A549 (cell line): Measurements from ENCODE around the gene ACTR6. TPM values are rescaled to one million over a fixed set of nuclear protein-coding genes. Genes with fewer than 3 reads are reported as not detected.

Source experiments
- ATAC-seq, 2 experiments: fragments of 200-7000 bp in 1 of 2; fragments of >200 bp in 1 of 2; cut with Nextera tagmentation in 1 of 2; cut with Tn5 transposase in 1 of 2; 3 replicates each; pipeline versions ENCODE4 v1.8.0 to v1.9.1; 2018 to 2020; ENCODE audit warnings: mild to moderate bottlenecking in 1 of 2, moderate library complexity in 1 of 2
- CTCF ChIA-PET: fragments of 300-600 bp; sonication (Branson Sonifier 250); formaldehyde crosslinking; extraction: SDS; loops from one replicate; lab custom pipeline; 2021; ENCODE audit warnings: antibody characterized with exemption, inconsistent platforms; lab: Yijun Ruan, JAX
- POLR2A ChIA-PET: fragments of 350-600 bp; formaldehyde crosslinking; extraction: SDS; loops from one replicate; lab custom pipeline; 2021; ENCODE audit warnings: antibody characterized with exemption, inconsistent platforms; lab: Yijun Ruan, JAX
- DNase-seq, 2 experiments: peaks; one replicate each; pipeline versions ENCODE4 v3.0.0 to v3.0.0-alpha.2; 2011 to 2016; ENCODE audit warnings: low read depth in 1 of 2, low spot score in 1 of 2
- FAIRE-seq: peaks from 2 replicates; lab custom pipeline; 2011; peaks lifted over from hg19 to GRCh38; lab: Jason Lieb, UNC
- H3K27ac ChIP-seq, 2 experiments: fragments of >200 bp; sonication (Bioruptor Twin); formaldehyde crosslinking; 3 replicates each; pipeline ENCODE4 v1.5.1; 2016 to 2017
- H3K4me1 ChIP-seq: fragments of >200 bp; sonication (Bioruptor Twin); formaldehyde crosslinking; 3 replicates; pipeline ENCODE4 v1.6.1; 2016
- H3K4me2 ChIP-seq: fragments of >200 bp; sonication (Bioruptor Twin); formaldehyde crosslinking; 3 replicates; pipeline ENCODE4 v1.6.1; 2016
- H3K4me3 ChIP-seq: fragments of >200 bp; sonication (Bioruptor Twin); formaldehyde crosslinking; 3 replicates; pipeline ENCODE4 v1.5.1; 2016
- H3K9me3 ChIP-seq: fragments of >200 bp; sonication (Bioruptor Twin); formaldehyde crosslinking; 3 replicates; pipeline ENCODE4 v1.6.1; 2016
- CEBPB ChIP-seq, 2 experiments: fragments of >200 bp in 1 of 2; sonication (Bioruptor Twin) in 1 of 2; formaldehyde crosslinking in 1 of 2; IDR thresholded peaks; 2 replicates each; pipeline ENCODE4 v1.6.1; 2012 to 2016
- EHF ChIP-seq: fragments of 250-450 bp; sonication (Bioruptor Pico); IDR thresholded peaks from 2 replicates; pipeline ENCODE4 v1.5.0; 2020; ENCODE audit warnings: mild to moderate bottlenecking
- EHMT2 ChIP-seq: fragments of 200-600 bp; sonication (generic); IDR thresholded peaks from 2 replicates; pipeline ENCODE4 v1.6.1; 2016; ENCODE audit warnings: antibody characterized with exemption, low read depth, mild to moderate bottlenecking, moderate library complexity
- FOSB ChIP-seq: fragments of 250-450 bp; sonication (Bioruptor Pico); IDR thresholded peaks from 2 replicates; pipeline ENCODE4 v1.5.0; 2020; ENCODE audit warnings: mild to moderate bottlenecking, moderate library complexity
- FOSL2 ChIP-seq, 2 experiments: fragments of 450-650 bp in 1 of 2; fragments of >200 bp in 1 of 2; sonication (Bioruptor Twin) in 1 of 2; formaldehyde crosslinking; IDR thresholded peaks; 2 replicates each; pipeline versions ENCODE4 v1.5.0 to v1.6.1; 2016 to 2020; ENCODE audit warnings: mild to moderate bottlenecking in 1 of 2, moderate library complexity in 1 of 2
- FOXS1 ChIP-seq: fragments of 250-450 bp; sonication (Bioruptor Pico); IDR thresholded peaks from 2 replicates; pipeline ENCODE4 v1.5.0; 2020; ENCODE audit warnings: mild to moderate bottlenecking, moderate library complexity
- GATA3 ChIP-seq: IDR thresholded peaks from 2 replicates; pipeline ENCODE4 v1.6.1; 2012; ENCODE audit warnings: borderline replicate concordance
- HDAC2 ChIP-seq: fragments of 200-600 bp; sonication (generic); IDR thresholded peaks from 2 replicates; pipeline ENCODE4 v1.6.1; 2016
- HOXA7 ChIP-seq: fragments of 250-450 bp; sonication (Bioruptor Pico); IDR thresholded peaks from 2 replicates; pipeline ENCODE4 v1.5.0; 2020; ENCODE audit warnings: mild to moderate bottlenecking, moderate library complexity
- HOXB13 ChIP-seq: fragments of 250-450 bp; sonication (Bioruptor Pico); IDR thresholded peaks from 2 replicates; pipeline ENCODE4 v1.5.0; 2020; ENCODE audit warnings: low read depth, mild to moderate bottlenecking, moderate library complexity
- JUN ChIP-seq, 2 experiments: fragments of >200 bp; sonication (Bioruptor Twin); formaldehyde crosslinking; IDR thresholded peaks; 2 replicates in 1 of 2; 3 replicates in 1 of 2; pipeline ENCODE4 v1.6.1; 2016 to 2017
- JUNB ChIP-seq: fragments of >200 bp; sonication (Bioruptor Twin); formaldehyde crosslinking; IDR thresholded peaks from 2 replicates; pipeline ENCODE4 v1.6.1; 2016
- KDM1A ChIP-seq: fragments of 200-600 bp; sonication (generic); IDR thresholded peaks from 2 replicates; pipeline ENCODE4 v1.6.1; 2016; ENCODE audit warnings: low read depth, mild to moderate bottlenecking
- KDM5A ChIP-seq: fragments of 200-600 bp; sonication (generic); IDR thresholded peaks from 2 replicates; pipeline ENCODE4 v1.6.1; 2016; ENCODE audit warnings: antibody characterized with exemption, mild to moderate bottlenecking
- MAFK ChIP-seq: fragments of 450-650 bp; IDR thresholded peaks from 2 replicates; pipeline ENCODE4 v1.6.1; 2014; ENCODE audit not compliant: partially characterized antibody
- MAX ChIP-seq: IDR thresholded peaks from 2 replicates; pipeline ENCODE4 v1.6.1; 2012
- NFE2L2 ChIP-seq: fragments of 150-350 bp; conservative IDR thresholded peaks from 2 replicates; pipeline ENCODE4 v1.6.1; 2014; ENCODE audit warnings: low read length
- NPAS2 ChIP-seq: fragments of 250-450 bp; sonication (Bioruptor Pico); IDR thresholded peaks from 2 replicates; pipeline ENCODE4 v1.8.0; 2022; ENCODE audit warnings: mild to moderate bottlenecking, moderate library complexity, borderline replicate concordance
- POLR2A ChIP-seq: IDR thresholded peaks from 2 replicates; pipeline ENCODE4 v1.6.1; 2012; ENCODE audit warnings: mild to moderate bottlenecking, low read length
- POLR2AphosphoS2 ChIP-seq: conservative IDR thresholded peaks from 2 replicates; pipeline ENCODE4 v1.6.1; 2012; ENCODE audit warnings: low read length, improper control_type of control experiment, inconsistent platforms
- RAD21 ChIP-seq, 2 experiments: fragments of >200 bp in 1 of 2; sonication (Bioruptor Twin) in 1 of 2; formaldehyde crosslinking in 1 of 2; IDR thresholded peaks in 1 of 2; conservative IDR thresholded peaks in 1 of 2; 2 replicates in 1 of 2; 3 replicates in 1 of 2; pipeline ENCODE4 v1.6.1; 2012 to 2018; ENCODE audit warnings: inconsistent platforms in 1 of 2
- RARB ChIP-seq: fragments of 250-450 bp; sonication (Bioruptor Pico); IDR thresholded peaks from 2 replicates; pipeline ENCODE4 v1.8.0; 2021; ENCODE audit warnings: mild to moderate bottlenecking, moderate library complexity
- REST ChIP-seq: fragments of 200-600 bp; sonication (generic); IDR thresholded peaks from 2 replicates; pipeline ENCODE4 v1.6.1; 2016; ENCODE audit warnings: antibody characterized with exemption, mild to moderate bottlenecking, moderate library complexity
- RNF2 ChIP-seq: fragments of 200-600 bp; sonication (generic); IDR thresholded peaks from 2 replicates; pipeline ENCODE4 v1.6.1; 2016; ENCODE audit warnings: low read depth, mild to moderate bottlenecking, antibody characterized with exemption, moderate library complexity, borderline replicate concordance
- TFCP2L1 ChIP-seq: fragments of 250-450 bp; sonication (Bioruptor Pico); IDR thresholded peaks from 2 replicates; pipeline ENCODE4 v1.5.0; 2021; ENCODE audit warnings: mild to moderate bottlenecking
- TP53 ChIP-seq: fragments of 250-450 bp; sonication (Bioruptor Pico); IDR thresholded peaks from 2 replicates; pipeline ENCODE4 v1.5.0; 2021; ENCODE audit warnings: mild to moderate bottlenecking, moderate library complexity
- ZFP36 ChIP-seq: fragments of 450-650 bp; IDR thresholded peaks from 2 replicates; pipeline ENCODE4 v1.6.1; 2014; ENCODE audit warnings: borderline replicate concordance; ENCODE audit not compliant: partially characterized antibody
- WGBS: methylation state at CpG from one replicate; pipeline ENCODE4 v1.1.6; 2017; ENCODE audit errors: missing lambda C conversion rate; 5-methylcytosine and 5-hydroxymethylcytosine counted together
- polyA plus RNA-seq, 4 experiments: library from polyadenylated mRNA; depleted of rRNA in 3 of 4; stranded (reverse); fragments of >200 nt; fragmentation: RNase III in 1 of 4; extraction: RNeasy Plus Mini Kit Qiagen cat#74134 plus additional on column Dnase treatment in 1 of 4; gene quantifications; 2 replicates in 3 of 4; 3 replicates in 1 of 4; pipeline ENCODE4 v1.2.3, GENCODE V29; 2011 to 2017

ACTR6 gene
- polyA plus RNA-seq, 2 of the 4 experiments (the other 2 are of a cell fraction): 37.0 to 50.1 TPM

- FAIRE-seq: peak; percentile 65
These were observed 41.1 kb upstream of the ACTR6 start for GRCh38 chr12:100159391-100160104.

GRCh38 chr12:100163416-100164152, 37.0 kb upstream of the ACTR6 start:
- CTCF ChIA-PET: interaction anchor here (0.6 to 6.7 kb wide), 7 partner anchors 9 to 37 kb away, joined by 3 to 43 read pairs (median 4); no protein-coding TSS in a partner anchor
- WGBS: 1% methylated on average over 16 of the region's 16 CpGs
- DNase-seq: peak; percentile 85 to 96
- peak; percentile 73 for FAIRE-seq
- Histone ChIP-seq H3K4me1 (peaks cover 9% of the 10 kb centered on the region), H3K4me3 (peak overlapping the region; percentile 44)
- peak; percentile 100 for ATAC-seq
- peak; percentile 50 for TF ChIP-seq POLR2A
- no peak for TF ChIP-seq JUN (IDR thresholded peaks at IDR 0.05)
- no peak for TF ChIP-seq GATA3
- TF ChIP-seq ZFP36: peak; percentile 92
- TF ChIP-seq KDM1A: no peak
- no peak for TF ChIP-seq EHMT2
- TF ChIP-seq MAX: peak; percentile 75
- no peak for TF ChIP-seq KDM5A
- TF ChIP-seq TP53 (CRISPR knock-in tag): no peak
- TF ChIP-seq RAD21 (conservative IDR thresholded peaks at IDR 0.05 in 1 of 2, IDR thresholded peaks at IDR 0.05 in 1 of 2): peak in 1 of 2 experiments; percentile 29; a peak in 1 of 5 replicates
- no peak for TF ChIP-seq POLR2AphosphoS2
- TF ChIP-seq TFCP2L1 (CRISPR knock-in tag): no peak
- TF ChIP-seq MAFK: no peak
- TF ChIP-seq NFE2L2: no peak
- TF ChIP-seq, all 56 proteins: peak for 4
- POLR2A ChIA-PET: interaction anchor here (0.6 to 1.1 kb wide), 2 partner anchors 28 to 37 kb away, joined by 3 to 5 read pairs; partner anchors contain the start of gene ACTR6
- peak overlapping the region; percentile 65 to 69 for H3K27ac ChIP-seq
- H3K4me2 ChIP-seq: peak overlapping the region; percentile 83
- no peaks in the 10 kb centered on the region for H3K9me3 ChIP-seq

More at GRCh38 chr12:100159391-100160104, 41.1 kb upstream of the ACTR6 start:
- H3K4me3 ChIP-seq: no peak overlapping the region
- peaks cover 9% of the 10 kb centered on the region for H3K4me1 ChIP-seq
- H3K27ac ChIP-seq: no peak overlapping the region
- H3K4me2 ChIP-seq: no peak overlapping the region
- ChIA-PET CTCF (interaction anchor here (1.3 kb wide), 1 partner anchor 14 kb away, joined by 3 read pairs; no protein-coding TSS in a partner anchor), POLR2A (no interaction called here)
- 77% methylated on average over 9 of the region's 9 CpGs for WGBS
- TF ChIP-seq HOXB13 (no peak), ZFP36 (no peak), REST (no peak), JUNB (no peak), HOXA7 (CRISPR knock-in tag) (no peak), HDAC2 (no peak), KDM1A (no peak), POLR2A (no peak), GATA3 (no peak), EHMT2 (no peak), NPAS2 (CRISPR knock-in tag) (no peak), FOSL2 (IDR thresholded peaks at IDR 0.05) (no peak), FOSL2 (CRISPR knock-in tag; IDR thresholded peaks at IDR 0.05) (no peak), MAX (no peak), RNF2 (no peak), RARB (CRISPR knock-in tag) (no peak), TFCP2L1 (CRISPR knock-in tag) (no peak), FOSB (no peak), FOXS1 (CRISPR knock-in tag) (no peak), EHF (CRISPR knock-in tag) (no peak), CEBPB (IDR thresholded peaks at IDR 0.05) (no peak)
- no peaks in the 10 kb centered on the region for H3K9me3 ChIP-seq
- no peak for DNase-seq
- no peak for ATAC-seq
